Stimulated activated CD8-positive, alpha-beta memory T cell treated with anti-CD3 and anti-CD28 coated beads, Interleukin-4, amount 100 ng/mL, for 4 hours (primary cell): Measurements from ENCODE around the gene USP24.
A peak's percentile ranks its signal among the peaks of the same experiment; 100 is the strongest.

Experiments
- DNase-seq, 2 donors: peaks; one replicate each; pipeline ENCODE4 v3.0.0-alpha.2; 2020; ENCODE audit warnings: low read depth in 2 of 2, low spot score in 1 of 2

The USP24 gene

GRCh38 chr1:55167224-55167871, 47.8 kb downstream of the USP24 start:
- DNase-seq = no peak

GRCh38 chr1:55164906-55165305, 50.3 kb downstream of the USP24 start:
- DNase-seq = no peak

GRCh38 chr1:55159571-55159970, 55.6 kb downstream of the USP24 start:
- no peak for DNase-seq

GRCh38 chr1:55156608-55157007, 58.6 kb downstream of the USP24 start:
- no peak for DNase-seq

GRCh38 chr1:55156093-55156492, 59.1 kb downstream of the USP24 start:
- no peak for DNase-seq

GRCh38 chr1:55155522-55155921, 59.6 kb downstream of the USP24 start:
- no peak for DNase-seq

- DNase-seq = no peak
Observed at GRCh38 chr1:55154616-55155015, 60.5 kb downstream of the USP24 start.

- no peak for DNase-seq
Observed at GRCh38 chr1:55153031-55153430, 62.1 kb downstream of the USP24 start.

- DNase-seq = no peak
Observed at GRCh38 chr1:55150880-55151588, 64.1 kb downstream of the USP24 start.

GRCh38 chr1:55148676-55149075, 66.5 kb downstream of the USP24 start:
- DNase-seq = no peak

- no peak for DNase-seq
Observed at GRCh38 chr1:55147524-55147923, 67.6 kb downstream of the USP24 start.

GRCh38 chr1:55146781-55147180, 68.4 kb downstream of the USP24 start:
- DNase-seq = no peak

GRCh38 chr1:55144886-55145285, 70.3 kb downstream of the USP24 start:
- DNase-seq = no peak

GRCh38 chr1:55143684-55144083, 71.5 kb downstream of the USP24 start:
- no peak for DNase-seq

- no peak for DNase-seq
Observed at GRCh38 chr1:55141295-55141893, 73.8 kb downstream of the USP24 start.

GRCh38 chr1:55140546-55140983, 74.6 kb downstream of the USP24 start:
- DNase-seq = peak; percentile 36 to 42

GRCh38 chr1:55140137-55140536, 75.0 kb downstream of the USP24 start:
- DNase-seq = no peak

GRCh38 chr1:55138823-55139222, 76.3 kb downstream of the USP24 start:
- no peak for DNase-seq

GRCh38 chr1:55134152-55134808, 80.9 kb downstream of the USP24 start:
- no peak for DNase-seq

- DNase-seq = no peak
Observed at GRCh38 chr1:55131801-55132200, 83.4 kb downstream of the USP24 start.

- DNase-seq = no peak
Observed at GRCh38 chr1:55131218-55131617, 83.9 kb downstream of the USP24 start.

- DNase-seq = no peak
Observed at GRCh38 chr1:55129194-55129728, 85.9 kb downstream of the USP24 start.
